K562 (cell line): Measurements from ENCODE around the gene FTSJ1. TPM values are rescaled to one million over a fixed set of nuclear protein-coding genes. Genes with fewer than 3 reads are reported as not detected.

Source experiments
- CCAR2 ChIP-seq: fragments of 200-400 bp; formaldehyde crosslinking; IDR thresholded peaks from 2 replicates; pipeline ENCODE4 v1.6.1; 2017; ENCODE audit warnings: mild to moderate bottlenecking, low read depth, low read length
- CHCHD3 ChIP-seq: fragments of 250-450 bp; sonication (Bioruptor Pico); IDR thresholded peaks from 2 replicates; pipeline ENCODE4 v2.1.2; 2022; ENCODE audit warnings: mild to moderate bottlenecking
- GATAD2B ChIP-seq: fragments of 450-650 bp; IDR thresholded peaks from 2 replicates; pipeline ENCODE4 v1.6.1; 2017; ENCODE audit warnings: mild to moderate bottlenecking, borderline replicate concordance
- HMG20B ChIP-seq: fragments of 250-450 bp; sonication (Bioruptor Pico); IDR thresholded peaks from 2 replicates; pipeline ENCODE4 v1.5.0; 2021; ENCODE audit warnings: mild to moderate bottlenecking
- MAX ChIP-seq: sonication (generic); formaldehyde crosslinking; IDR thresholded peaks from 2 replicates; pipeline ENCODE4 v1.9.0; 2022; ENCODE audit warnings: mild to moderate bottlenecking, missing genetic modification reagents
- TAF7 ChIP-seq: fragments of 450-650 bp; IDR thresholded peaks from 2 replicates; pipeline ENCODE4 v1.6.1; 2016; ENCODE audit warnings: missing genetic modification characterization, missing compliant biosample characterization
- ZBTB40 ChIP-seq, 2 experiments: fragments of 450-650 bp in 1 of 2; sonication (generic) in 1 of 2; formaldehyde crosslinking in 1 of 2; IDR thresholded peaks; 2 replicates each; pipeline versions ENCODE4 v1.7.1 to v1.9.0; 2016 to 2022; ENCODE audit warnings: inconsistent platforms in 1 of 2, mild to moderate bottlenecking in 1 of 2, missing genetic modification reagents in 1 of 2
- ZFX ChIP-seq: sonication (generic); formaldehyde crosslinking; IDR thresholded peaks from 2 replicates; pipeline ENCODE4 v1.8.0; 2022; ENCODE audit warnings: mild to moderate bottlenecking, missing genetic modification reagents, moderate library complexity
- ZNF778 ChIP-seq: fragments of 450-650 bp; formaldehyde crosslinking; IDR thresholded peaks from 2 replicates; pipeline ENCODE4 v1.4.0; 2020; ENCODE audit warnings: mild to moderate bottlenecking, moderate library complexity
- polyA plus RNA-seq, 8 experiments: library from polyadenylated mRNA; depleted of rRNA in 4 of 8; stranded (reverse) in 5 of 8; unstranded in 3 of 8; fragments of >200 nt; fragmentation: Nextera tagmentation in 2 of 8; fragmentation: Illumina TruSeq in 1 of 8; extraction: Ambion mirVana in 2 of 8; extraction: Trizol in 1 of 8; gene quantifications; 2 replicates each; pipeline versions ENCODE4 v1.2.1 to v1.2.3, GENCODE V29; 2011 to 2014; ENCODE audit warnings: inconsistent platforms in 1 of 8, missing spikeins in 1 of 8
- total RNA-seq, 7 experiments: library from RNA; depleted of rRNA in 6 of 7; stranded (reverse); fragments of >200 nt in 6 of 7; fragmentation: Illumina TruSeq in 2 of 7; extraction: Trizol in 2 of 7; gene quantifications; 2 replicates each; pipeline versions ENCODE4 v1.2.1 to v1.2.3, GENCODE V29; 2011 to 2021; ENCODE audit warnings: low replicate concordance in 1 of 7
- TF ChIP-seq, protein P1 (sequence below): fragments of 200-800 bp; sonication (Bioruptor generic); IDR thresholded peaks from 2 replicates; pipeline ENCODE4 v1.6.1; 2016; ENCODE audit warnings: missing genetic modification characterization, missing compliant biosample characterization
- TF ChIP-seq, protein P2 (sequence below): sonication (generic); formaldehyde crosslinking; IDR thresholded peaks from 2 replicates; pipeline ENCODE4 v1.8.0; 2023; ENCODE audit warnings: mild to moderate bottlenecking, missing genetic modification reagents

The FTSJ1 gene
- total and polyA plus RNA-seq, 9 of the 15 experiments (the other 6 are each of a cell fraction or from before 2014, with no cell fraction given): 12.2 to 95.6 (median 71.6) TPM

GRCh38 chrX:48475774-48476577 is at the start of gene FTSJ1 (continued):
- TF ChIP-seq, protein P1, sequence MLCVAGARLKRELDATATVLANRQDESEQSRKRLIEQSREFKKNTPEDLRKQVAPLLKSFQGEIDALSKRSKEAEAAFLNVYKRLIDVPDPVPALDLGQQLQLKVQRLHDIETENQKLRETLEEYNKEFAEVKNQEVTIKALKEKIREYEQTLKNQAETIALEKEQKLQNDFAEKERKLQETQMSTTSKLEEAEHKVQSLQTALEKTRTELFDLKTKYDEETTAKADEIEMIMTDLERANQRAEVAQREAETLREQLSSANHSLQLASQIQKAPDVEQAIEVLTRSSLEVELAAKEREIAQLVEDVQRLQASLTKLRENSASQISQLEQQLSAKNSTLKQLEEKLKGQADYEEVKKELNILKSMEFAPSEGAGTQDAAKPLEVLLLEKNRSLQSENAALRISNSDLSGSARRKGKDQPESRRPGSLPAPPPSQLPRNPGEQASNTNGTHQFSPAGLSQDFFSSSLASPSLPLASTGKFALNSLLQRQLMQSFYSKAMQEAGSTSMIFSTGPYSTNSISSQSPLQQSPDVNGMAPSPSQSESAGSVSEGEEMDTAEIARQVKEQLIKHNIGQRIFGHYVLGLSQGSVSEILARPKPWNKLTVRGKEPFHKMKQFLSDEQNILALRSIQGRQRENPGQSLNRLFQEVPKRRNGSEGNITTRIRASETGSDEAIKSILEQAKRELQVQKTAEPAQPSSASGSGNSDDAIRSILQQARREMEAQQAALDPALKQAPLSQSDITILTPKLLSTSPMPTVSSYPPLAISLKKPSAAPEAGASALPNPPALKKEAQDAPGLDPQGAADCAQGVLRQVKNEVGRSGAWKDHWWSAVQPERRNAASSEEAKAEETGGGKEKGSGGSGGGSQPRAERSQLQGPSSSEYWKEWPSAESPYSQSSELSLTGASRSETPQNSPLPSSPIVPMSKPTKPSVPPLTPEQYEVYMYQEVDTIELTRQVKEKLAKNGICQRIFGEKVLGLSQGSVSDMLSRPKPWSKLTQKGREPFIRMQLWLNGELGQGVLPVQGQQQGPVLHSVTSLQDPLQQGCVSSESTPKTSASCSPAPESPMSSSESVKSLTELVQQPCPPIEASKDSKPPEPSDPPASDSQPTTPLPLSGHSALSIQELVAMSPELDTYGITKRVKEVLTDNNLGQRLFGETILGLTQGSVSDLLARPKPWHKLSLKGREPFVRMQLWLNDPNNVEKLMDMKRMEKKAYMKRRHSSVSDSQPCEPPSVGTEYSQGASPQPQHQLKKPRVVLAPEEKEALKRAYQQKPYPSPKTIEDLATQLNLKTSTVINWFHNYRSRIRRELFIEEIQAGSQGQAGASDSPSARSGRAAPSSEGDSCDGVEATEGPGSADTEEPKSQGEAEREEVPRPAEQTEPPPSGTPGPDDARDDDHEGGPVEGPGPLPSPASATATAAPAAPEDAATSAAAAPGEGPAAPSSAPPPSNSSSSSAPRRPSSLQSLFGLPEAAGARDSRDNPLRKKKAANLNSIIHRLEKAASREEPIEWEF (CRISPR knock-in tag): no peak
- TF ChIP-seq CHCHD3: no peak
- TF ChIP-seq ZNF778 (CRISPR knock-in tag): no peak
- TF ChIP-seq CCAR2: no peak
- TF ChIP-seq, protein P2, sequence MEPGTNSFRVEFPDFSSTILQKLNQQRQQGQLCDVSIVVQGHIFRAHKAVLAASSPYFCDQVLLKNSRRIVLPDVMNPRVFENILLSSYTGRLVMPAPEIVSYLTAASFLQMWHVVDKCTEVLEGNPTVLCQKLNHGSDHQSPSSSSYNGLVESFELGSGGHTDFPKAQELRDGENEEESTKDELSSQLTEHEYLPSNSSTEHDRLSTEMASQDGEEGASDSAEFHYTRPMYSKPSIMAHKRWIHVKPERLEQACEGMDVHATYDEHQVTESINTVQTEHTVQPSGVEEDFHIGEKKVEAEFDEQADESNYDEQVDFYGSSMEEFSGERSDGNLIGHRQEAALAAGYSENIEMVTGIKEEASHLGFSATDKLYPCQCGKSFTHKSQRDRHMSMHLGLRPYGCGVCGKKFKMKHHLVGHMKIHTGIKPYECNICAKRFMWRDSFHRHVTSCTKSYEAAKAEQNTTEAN: no peak
- peak; percentile 71 for TF ChIP-seq ZFX (CRISPR knock-in tag)
- no peak for TF ChIP-seq GATAD2B
- no peak for TF ChIP-seq TAF7 (tag)
- no peak for TF ChIP-seq HMG20B (CRISPR knock-in tag)
- peak; percentile 65 for TF ChIP-seq ZBTB40 (IDR thresholded peaks at IDR 0.05)
- no peak for TF ChIP-seq ZBTB40 (CRISPR knock-in tag; IDR thresholded peaks at IDR 0.05)
- TF ChIP-seq MAX: peak; percentile 83
